Activated naive CD8-positive, alpha-beta T cell treated with anti-CD3 and anti-CD28 coated beads, Interleukin-2, amount 50 U/mL, for 24 hours (primary cell): ENCODE data around the gene IDI2.
"Not testable (repeated sequence)": the region's sequence is repeated elsewhere in the genome, so short reads cannot be mapped to it uniquely, and the experiment has no call there.

Experiments
- ATAC-seq: fragments of 150-1000 bp; cut with Tn5 transposase; one replicate; pipeline ENCODE4 v1.10.0; 2021
- DNase-seq: peaks from one replicate; pipeline ENCODE4 v3.0.0; 2021
- H3K27ac Mint-ChIP-seq: one replicate; pipeline ENCODE4 v1.8.0; 2021; ENCODE audit warnings: mild to moderate bottlenecking, mixed read lengths
- H3K27me3 Mint-ChIP-seq: one replicate; pipeline ENCODE4 v1.8.0; 2021; ENCODE audit warnings: mixed read lengths
- H3K36me3 Mint-ChIP-seq: one replicate; pipeline ENCODE4 v1.8.0; 2021; ENCODE audit warnings: low read depth, mixed read lengths
- H3K4me1 Mint-ChIP-seq: one replicate; pipeline ENCODE4 v1.8.0; 2021; ENCODE audit warnings: mixed read lengths
- H3K4me3 Mint-ChIP-seq: one replicate; pipeline ENCODE4 v1.8.0; 2021; ENCODE audit warnings: mild to moderate bottlenecking, moderate library complexity, mixed read lengths
- H3K9me3 Mint-ChIP-seq: one replicate; pipeline ENCODE4 v1.8.0; 2021; ENCODE audit warnings: mixed read lengths

IDI2 gene

DNA sequence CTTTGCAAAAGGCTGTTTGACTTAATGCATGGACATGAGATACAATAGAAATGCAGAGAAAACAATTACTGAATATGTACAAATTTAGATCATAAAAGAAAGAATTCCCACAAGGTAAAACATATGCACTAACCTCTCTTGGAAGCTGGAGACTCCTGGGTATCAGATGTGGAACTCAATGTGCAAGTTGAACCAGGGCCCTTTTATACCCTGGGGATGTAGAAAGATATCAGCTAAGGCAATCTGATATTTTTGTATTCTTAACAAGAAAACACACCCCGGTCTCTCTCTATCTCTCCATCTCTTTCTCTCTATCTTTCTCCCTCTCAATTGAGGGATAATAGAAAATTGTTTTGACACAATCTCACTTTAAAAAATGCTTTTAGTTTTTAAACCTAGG is at the start of gene IDI2:
Gene IDI2, minus strand, starts transcription at position 177 of the 400 bp plus-strand sequence. CDS start 1,136 bp downstream, outside the sequence.
- H3K27me3 Mint-ChIP-seq: no peaks in the 10 kb centered on the region
- H3K4me3 Mint-ChIP-seq: no peak within 1 kb of the TSS
- no peaks in the 10 kb centered on the region for H3K9me3 Mint-ChIP-seq
- ATAC-seq (no peak), DNase-seq (no peak)
- no peaks in the 10 kb centered on the region for H3K4me1 Mint-ChIP-seq
- H3K27ac Mint-ChIP-seq: no peak within 1 kb of the TSS
- peaks cover 18% of the 10 kb centered on the region for H3K36me3 Mint-ChIP-seq

- Mint-ChIP-seq H3K4me3 (no peak overlapping the region), H3K27me3 (no peaks in the 10 kb centered on the region), H3K27ac (peak overlapping the region; percentile 50), H3K36me3 (peaks cover 16% of the 10 kb centered on the region), H3K4me1 (peaks cover 12% of the 10 kb centered on the region), H3K9me3 (no peaks in the 10 kb centered on the region)
- ATAC-seq: no peak
- DNase-seq: no peak
Measured at GRCh38 chr10:1074748-1075308, 49.2 kb upstream of the IDI2 start.

DNA sequence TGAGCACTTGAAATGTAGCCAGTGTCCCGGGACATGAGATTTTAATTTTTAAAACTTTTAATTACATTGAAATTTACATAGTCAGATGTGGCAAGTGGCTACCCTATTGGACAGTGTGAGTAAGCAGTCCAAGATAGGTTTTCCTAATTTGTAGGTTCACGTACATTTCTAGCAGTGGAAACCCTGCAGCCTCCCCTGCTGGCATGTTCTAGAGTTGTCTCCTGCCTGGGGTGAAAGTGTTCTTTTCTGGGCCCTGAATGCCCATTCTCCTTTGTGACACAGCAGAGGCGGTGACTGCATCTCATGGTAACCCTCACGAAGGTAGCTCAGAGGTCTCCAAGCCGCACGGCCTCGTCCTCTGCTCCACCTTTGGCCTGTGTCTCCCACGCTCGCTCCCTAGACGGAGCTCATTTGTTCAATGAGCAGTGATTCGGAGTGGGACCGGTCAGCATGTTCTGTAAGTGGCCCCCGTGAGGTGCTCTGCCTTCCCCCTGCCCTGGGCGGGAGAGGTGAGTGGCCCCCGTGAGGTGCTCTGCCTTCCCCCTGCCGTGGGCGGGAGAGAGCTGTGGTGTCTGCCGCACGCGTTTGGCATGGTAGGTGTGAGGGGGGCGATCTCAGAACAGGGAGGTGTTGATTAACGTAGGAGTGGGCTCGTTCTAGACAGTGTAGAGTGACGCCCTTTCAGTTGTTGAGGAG is 48.5 kb upstream of the IDI2 start:
- H3K9me3 Mint-ChIP-seq: no peaks in the 10 kb centered on the region
- peaks cover 17% of the 10 kb centered on the region for H3K4me1 Mint-ChIP-seq
- peaks cover 13% of the 10 kb centered on the region for H3K36me3 Mint-ChIP-seq
- ATAC-seq: no peak
- no peaks in the 10 kb centered on the region for H3K27me3 Mint-ChIP-seq
- H3K27ac Mint-ChIP-seq: peak overlapping the region; percentile 50
- no peak overlapping the region for H3K4me3 Mint-ChIP-seq
- no peak for DNase-seq

DNA sequence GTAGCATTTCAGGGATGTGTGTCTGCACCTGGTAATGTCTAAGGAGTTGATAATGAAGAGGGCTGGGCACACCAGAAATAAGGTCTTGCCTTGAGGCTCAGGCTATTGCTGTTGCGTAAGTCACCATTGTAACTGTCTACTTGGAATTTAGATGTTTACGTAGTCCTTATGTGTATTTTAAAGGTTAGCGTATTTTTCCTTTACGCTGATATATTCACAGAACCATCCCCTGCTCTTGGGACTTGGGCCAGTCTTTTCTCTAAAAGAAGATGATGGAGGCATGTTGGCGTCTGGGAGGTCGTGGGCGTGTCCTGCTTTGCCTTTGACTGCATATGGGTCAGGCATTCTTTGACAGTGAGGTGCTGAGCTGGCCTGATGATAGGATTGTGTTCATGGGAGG is 45.3 kb upstream of the IDI2 start:
- Mint-ChIP-seq H3K36me3 (peaks cover 12% of the 10 kb centered on the region), H3K4me3 (no peak overlapping the region), H3K4me1 (peaks cover 42% of the 10 kb centered on the region), H3K9me3 (no peaks in the 10 kb centered on the region), H3K27me3 (no peaks in the 10 kb centered on the region), H3K27ac (peak overlapping the region; percentile 12)
- ATAC-seq: no peak
- no peak for DNase-seq

DNA sequence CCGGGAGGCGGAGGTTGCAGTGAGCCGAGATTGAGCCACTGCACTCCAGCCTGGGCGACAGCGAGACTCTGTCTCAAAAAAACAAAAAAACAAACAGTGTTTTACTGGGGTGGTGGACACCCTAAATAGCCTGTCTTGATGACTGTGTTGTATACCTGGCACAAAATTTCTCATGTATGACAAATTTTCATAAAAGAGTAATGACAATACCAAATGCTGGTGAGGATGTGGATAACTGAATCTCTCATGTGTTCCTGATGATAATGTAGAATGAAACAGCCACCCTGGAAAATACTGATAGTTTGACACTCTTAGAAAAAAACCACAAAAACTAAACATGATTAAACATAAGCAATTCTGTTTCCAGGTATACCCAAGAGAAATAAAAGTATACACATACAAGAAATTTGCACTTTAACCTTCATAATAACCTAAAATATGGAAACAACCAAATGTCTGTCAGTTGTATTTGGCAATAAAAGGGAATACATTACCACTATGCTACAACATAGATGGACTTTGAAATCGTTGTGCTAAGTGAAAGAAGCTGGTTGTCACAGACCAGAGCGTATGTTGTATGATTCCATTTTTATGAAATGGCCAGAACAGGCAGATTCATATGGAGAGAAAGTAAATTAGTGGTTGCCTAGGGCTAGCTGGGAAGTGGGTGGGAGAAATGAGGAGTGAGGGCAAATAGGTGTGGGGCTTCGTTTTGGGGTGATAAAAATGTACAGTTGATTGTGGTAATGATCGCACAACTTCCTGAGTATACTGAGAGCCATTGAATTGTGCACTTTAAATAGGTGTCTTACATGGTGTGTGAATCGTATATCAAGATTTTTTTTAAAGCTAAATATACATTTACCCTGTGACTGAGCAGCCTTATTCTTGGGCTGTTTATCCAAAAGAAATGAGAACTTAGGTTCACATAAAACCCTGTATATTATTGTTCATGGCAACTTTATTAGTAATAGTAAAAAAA is 43.0 kb upstream of the IDI2 start:
- Mint-ChIP-seq H3K36me3 (peaks cover 11% of the 10 kb centered on the region), H3K9me3 (no peaks in the 10 kb centered on the region), H3K27me3 (no peaks in the 10 kb centered on the region), H3K27ac (peak overlapping the region; percentile 6), H3K4me1 (peaks cover 48% of the 10 kb centered on the region), H3K4me3 (no peak overlapping the region)
- DNase-seq (no peak), ATAC-seq (peak; percentile 34)

GRCh38 chr10:1066734-1067133 is 41.1 kb upstream of the IDI2 start:
- H3K4me1 Mint-ChIP-seq: peaks cover 67% of the 10 kb centered on the region
- H3K9me3 Mint-ChIP-seq, ATAC-seq, DNase-seq, H3K4me3 Mint-ChIP-seq, H3K27me3 Mint-ChIP-seq, H3K27ac Mint-ChIP-seq: not testable (repeated sequence)
- H3K36me3 Mint-ChIP-seq: peaks cover 12% of the 10 kb centered on the region

- H3K27me3 Mint-ChIP-seq: no peaks in the 10 kb centered on the region
- peaks cover 81% of the 10 kb centered on the region for H3K4me1 Mint-ChIP-seq
- peak overlapping the region; percentile 39 for H3K27ac Mint-ChIP-seq
- peaks cover 14% of the 10 kb centered on the region for H3K36me3 Mint-ChIP-seq
- H3K4me3 Mint-ChIP-seq: no peak overlapping the region
- DNase-seq (no peak), ATAC-seq (no peak)
- H3K9me3 Mint-ChIP-seq: no peaks in the 10 kb centered on the region
Measured at GRCh38 chr10:1064964-1065247, 39.2 kb upstream of the IDI2 start.

DNA sequence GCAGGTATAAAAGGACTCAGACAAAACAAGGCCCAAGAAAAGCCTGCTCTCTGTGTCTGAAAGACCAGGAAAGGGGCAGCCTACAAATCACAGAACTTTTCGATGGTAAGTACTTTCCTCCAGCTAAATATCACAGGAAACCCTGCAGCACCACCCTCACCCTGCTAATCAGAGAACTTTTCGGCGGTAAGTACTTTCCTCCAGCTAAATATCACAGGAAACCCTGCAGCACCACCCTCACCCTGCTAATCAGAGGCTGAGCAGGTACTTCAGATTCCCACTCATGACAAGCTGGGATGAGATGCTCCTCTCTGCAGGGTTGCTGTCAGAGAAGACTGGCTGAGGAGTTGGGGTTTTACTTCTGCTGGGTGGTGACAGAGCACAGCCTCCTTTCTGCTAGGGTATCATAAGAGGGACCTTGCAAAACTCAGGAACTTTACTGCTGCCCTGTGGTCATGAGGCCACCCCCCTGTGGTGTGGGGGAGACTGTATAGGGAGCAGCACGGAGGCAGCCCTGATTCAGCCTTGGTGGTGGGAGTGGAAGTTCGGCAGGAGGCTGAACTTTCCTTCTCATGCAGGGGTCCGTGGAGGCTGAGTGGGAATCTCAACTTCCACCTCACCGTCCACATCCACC is 37.7 kb upstream of the IDI2 start:
- H3K36me3 Mint-ChIP-seq: peaks cover 14% of the 10 kb centered on the region
- H3K27ac Mint-ChIP-seq: peak overlapping the region; percentile 77
- peak; percentile 81 for ATAC-seq

DNA sequence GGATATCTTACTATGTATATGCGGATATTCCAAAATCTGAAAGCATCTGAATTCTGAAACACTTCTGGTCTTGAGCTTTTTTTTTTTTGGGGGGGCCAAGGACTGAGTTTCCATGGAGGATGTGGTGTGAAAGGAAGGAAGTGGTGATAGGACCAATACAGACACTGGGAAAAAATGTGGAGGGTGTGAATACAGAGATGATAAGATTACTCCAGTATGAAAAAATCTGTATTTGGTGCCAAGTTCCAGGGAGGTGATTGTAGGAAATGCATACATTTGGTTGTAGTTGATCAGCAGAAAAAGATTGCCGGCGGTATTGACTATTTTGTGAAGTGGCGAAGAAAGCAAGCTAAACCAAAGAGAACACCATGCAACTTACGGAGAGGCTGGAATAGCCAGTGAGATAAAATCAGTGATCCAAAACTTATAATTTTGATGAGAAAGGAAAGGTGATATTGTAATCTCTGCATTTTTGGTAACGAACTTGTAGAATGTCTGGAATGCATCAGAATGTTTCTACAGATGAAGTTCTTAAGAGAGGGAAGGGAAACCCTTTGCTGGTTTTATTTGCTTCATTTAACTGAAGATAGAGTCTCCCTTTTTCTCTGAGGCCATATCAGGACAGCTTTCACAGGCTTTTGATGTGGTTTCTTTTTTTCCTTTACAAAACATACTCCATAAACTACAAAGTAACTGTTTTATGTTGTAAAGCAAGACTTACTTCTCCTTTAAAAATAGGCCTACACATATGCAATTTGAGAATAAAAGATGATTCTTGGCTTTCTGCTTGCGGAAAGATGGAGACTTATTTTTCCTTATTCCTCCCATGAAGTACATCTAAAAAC is 36.5 kb upstream of the IDI2 start:
- Mint-ChIP-seq H3K4me3 (peak overlapping the region; percentile 55), H3K27me3 (no peaks in the 10 kb centered on the region), H3K4me1 (peaks cover 82% of the 10 kb centered on the region), H3K36me3 (peaks cover 17% of the 10 kb centered on the region), H3K27ac (peak overlapping the region; percentile 77), H3K9me3 (no peaks in the 10 kb centered on the region)
- no peak for ATAC-seq
- DNase-seq: no peak

More for the DNA sequence above, 37.7 kb upstream of the IDI2 start:
- Mint-ChIP-seq H3K9me3 (no peaks in the 10 kb centered on the region), H3K4me3 (peak overlapping the region; percentile 55), H3K4me1 (peaks cover 81% of the 10 kb centered on the region), H3K27me3 (no peaks in the 10 kb centered on the region)
- DNase-seq: peak; percentile 33

DNA sequence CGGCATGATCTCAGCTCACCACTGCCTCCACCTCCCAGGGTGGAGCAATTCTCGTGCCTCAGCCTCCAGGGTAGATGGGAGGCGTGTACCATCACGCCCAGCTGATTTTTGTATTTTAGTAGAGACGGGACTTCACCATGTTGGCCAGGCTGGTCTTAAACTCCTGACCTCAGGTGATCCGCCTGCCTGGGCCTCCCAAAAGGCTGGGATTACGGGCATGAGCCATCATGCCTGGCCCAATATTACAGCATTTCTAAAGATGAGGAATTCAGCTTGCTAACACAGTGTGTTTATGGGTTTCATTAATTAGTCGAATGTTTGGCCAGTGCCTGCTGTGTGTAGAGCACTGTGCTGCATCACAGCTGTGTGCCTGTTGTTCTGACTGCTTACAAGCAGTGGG is 34.2 kb upstream of the IDI2 start:
- peaks cover 17% of the 10 kb centered on the region for H3K36me3 Mint-ChIP-seq
- H3K4me3 Mint-ChIP-seq: no peak overlapping the region
- no peak for ATAC-seq
- no peak for DNase-seq
- no peaks in the 10 kb centered on the region for H3K9me3 Mint-ChIP-seq
- H3K4me1 Mint-ChIP-seq: peaks cover 85% of the 10 kb centered on the region
- H3K27ac Mint-ChIP-seq: peak overlapping the region; percentile 77
- H3K27me3 Mint-ChIP-seq: no peaks in the 10 kb centered on the region

DNA sequence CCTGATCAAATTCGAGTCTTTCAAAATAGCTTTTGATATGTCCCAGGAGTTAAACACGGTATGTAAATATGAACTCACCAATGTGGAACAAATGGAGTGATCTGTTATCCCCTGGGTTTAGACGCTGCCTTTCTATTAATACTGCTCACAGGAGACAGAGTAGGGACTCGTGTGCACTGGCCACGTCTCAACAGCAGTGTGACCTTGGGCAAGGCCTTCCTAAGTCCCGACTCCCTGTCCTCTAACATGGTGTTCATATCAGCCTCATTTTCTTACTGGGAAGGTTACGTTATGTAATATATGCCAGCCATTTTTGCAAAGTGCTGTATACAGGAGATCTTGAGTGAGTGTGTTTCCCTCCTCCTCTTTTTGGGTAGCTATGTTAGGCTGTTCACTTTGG is 32.4 kb upstream of the IDI2 start:
- ATAC-seq (no peak), DNase-seq (no peak)
- Mint-ChIP-seq H3K9me3 (no peaks in the 10 kb centered on the region), H3K4me3 (peak overlapping the region; percentile 91), H3K27ac (peak overlapping the region; percentile 86), H3K36me3 (peaks cover 15% of the 10 kb centered on the region), H3K27me3 (no peaks in the 10 kb centered on the region), H3K4me1 (peaks cover 85% of the 10 kb centered on the region)

GRCh38 chr10:1057106-1057657 is 31.5 kb upstream of the IDI2 start:
- H3K27me3 Mint-ChIP-seq: no peaks in the 10 kb centered on the region
- ATAC-seq: no peak
- H3K4me3 Mint-ChIP-seq: peak overlapping the region; percentile 91
- no peak for DNase-seq
- H3K36me3 Mint-ChIP-seq: peaks cover 22% of the 10 kb centered on the region
- peaks cover 85% of the 10 kb centered on the region for H3K4me1 Mint-ChIP-seq
- no peaks in the 10 kb centered on the region for H3K9me3 Mint-ChIP-seq
- peak overlapping the region; percentile 86 for H3K27ac Mint-ChIP-seq

DNA sequence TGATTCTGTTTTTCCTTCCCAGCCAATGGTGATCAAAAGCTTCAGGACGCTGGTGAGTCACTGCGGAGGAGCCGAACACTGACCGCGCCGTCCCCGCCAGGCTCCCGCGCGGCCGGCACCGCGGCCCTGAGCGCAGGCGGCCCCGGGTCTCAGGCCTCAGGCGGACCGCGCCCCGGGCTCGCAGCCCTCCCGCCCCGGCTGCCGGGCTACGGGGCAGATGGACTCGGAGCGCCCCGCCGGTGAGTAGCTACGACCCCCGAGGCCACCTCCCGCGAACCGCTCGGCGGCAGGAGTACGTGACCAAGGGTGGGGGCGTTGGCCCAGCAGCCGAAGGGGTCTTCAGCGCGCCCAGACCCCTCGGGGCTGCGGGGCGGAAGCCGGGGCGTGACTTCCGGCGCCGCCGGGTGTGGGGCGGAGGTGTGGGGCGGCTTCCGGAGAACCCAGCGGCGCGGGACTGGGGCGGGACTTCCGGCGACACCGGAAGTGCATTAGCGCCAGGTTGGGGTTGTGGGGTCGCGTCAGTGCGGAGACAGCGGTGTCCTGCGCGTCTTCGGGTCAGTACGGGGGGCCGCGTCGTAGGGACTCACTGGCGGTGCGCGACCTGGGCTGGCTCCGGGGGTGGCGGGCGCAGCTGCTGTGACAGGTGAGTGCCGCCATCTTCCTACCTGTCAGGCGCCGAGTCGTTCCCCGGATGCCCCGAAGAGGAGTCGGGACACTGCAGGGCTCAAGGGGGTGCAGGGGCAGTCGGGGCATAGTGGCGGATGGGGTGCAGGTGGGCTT is 30.9 kb upstream of the IDI2 start, which contains the start of gene WDR37:
Gene WDR37, plus strand, starts transcription at position 60 of the 780 bp plus-strand sequence. CDS start 15,771 bp downstream, outside the sequence.
- H3K27me3 Mint-ChIP-seq: no peaks in the 10 kb centered on the region
- peak; percentile 94 for ATAC-seq
- H3K9me3 Mint-ChIP-seq: no peaks in the 10 kb centered on the region
- H3K27ac Mint-ChIP-seq: peak within 1 kb of the TSS; percentile 87
- peaks cover 84% of the 10 kb centered on the region for H3K4me1 Mint-ChIP-seq
- H3K4me3 Mint-ChIP-seq: peak within 1 kb of the TSS; percentile 91
- peak; percentile 92 for DNase-seq
- peaks cover 24% of the 10 kb centered on the region for H3K36me3 Mint-ChIP-seq
